HT-29 (cell line): Measurements from ENCODE around the gene MKNK1. TPM values are rescaled to one million over a fixed set of nuclear protein-coding genes. Genes with fewer than 3 reads are reported as not detected.
A peak's percentile ranks its signal among the peaks of the same experiment; 100 is the strongest.
"Not testable (repeated sequence)": the region's sequence is repeated elsewhere in the genome, so short reads cannot be mapped to it uniquely, and the experiment has no call there.

Experiments
- DNase-seq: peaks from one replicate; pipeline ENCODE4 v3.0.0-alpha.2; 2015; ENCODE audit warnings: low spot score
- total RNA-seq: library from RNA; depleted of rRNA; stranded (reverse); fragments of >200 nt; shearing (Covaris generic); gene quantifications from 2 replicates; pipeline ENCODE4 v1.2.3, GENCODE V29; 2014; rRNA removed

Gene MKNK1
- 13.5 and 16.1 TPM in 2 replicates for total RNA-seq

DNA sequence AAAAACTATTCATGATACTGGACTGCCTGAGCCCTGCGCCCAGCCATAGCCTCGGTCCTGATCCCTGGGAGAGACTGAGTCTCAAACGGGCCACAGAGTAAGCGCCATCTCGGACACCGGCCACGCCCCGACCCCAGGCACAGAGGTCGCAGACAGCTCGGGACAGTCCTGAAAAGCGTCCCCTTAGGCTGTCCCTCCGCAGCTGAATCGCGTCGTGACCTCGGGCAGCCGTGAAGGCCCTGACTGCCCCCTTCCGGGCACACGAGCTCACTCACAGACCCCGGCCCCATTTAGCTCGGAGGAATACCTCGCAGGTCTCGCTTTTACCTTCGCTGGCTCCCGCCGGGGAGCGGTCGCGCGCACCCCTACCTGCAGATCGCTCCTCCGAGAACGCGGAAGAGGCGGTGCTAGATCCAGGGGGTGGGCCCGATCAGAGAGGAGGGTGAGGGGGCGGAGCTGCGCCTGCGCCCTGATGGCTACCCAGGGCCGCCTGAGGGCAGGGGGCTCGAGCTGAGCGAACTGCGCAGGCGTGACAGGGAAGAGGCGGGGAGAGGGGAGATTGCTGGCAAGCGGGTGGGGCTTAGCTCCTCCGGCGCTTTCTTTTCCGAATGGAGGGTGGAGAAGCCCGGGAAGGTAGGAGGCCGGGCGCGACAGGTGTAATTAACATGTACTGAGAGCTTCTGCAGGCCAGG, at the start of gene MKNK1:
Gene MKNK1, minus strand, starts transcription at position 411 of the 692 bp plus-strand sequence. CDS start 20,941 bp downstream, outside the sequence.
- DNase-seq = peak; percentile 97

DNA sequence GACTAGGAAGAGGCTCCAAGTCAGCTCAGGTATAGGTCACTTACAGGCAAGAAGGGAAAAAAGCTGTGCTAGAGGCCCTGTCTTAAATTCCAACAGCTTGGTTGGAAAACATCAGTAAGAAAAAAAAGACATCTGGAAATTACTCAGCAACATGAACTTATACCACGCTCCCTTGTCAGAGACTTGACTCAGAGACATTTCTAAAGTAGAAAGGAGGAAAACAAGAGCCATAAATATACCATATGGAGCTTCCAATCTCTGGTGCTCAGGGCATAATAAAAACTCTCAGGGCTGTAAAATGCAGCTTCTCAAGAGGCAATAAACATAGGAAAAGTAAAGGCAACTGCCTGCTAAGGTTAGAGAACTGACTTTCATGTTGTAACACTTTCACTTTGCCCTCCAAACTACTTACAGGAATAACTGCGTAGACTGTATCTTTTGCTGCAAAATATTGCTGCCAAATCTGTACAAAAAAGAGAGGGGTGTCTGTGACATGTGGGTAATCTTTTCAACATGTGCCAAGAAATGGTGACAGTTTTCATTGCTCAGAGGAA, 49.4 kb upstream of the MKNK1 start:
- no peak for DNase-seq

DNA sequence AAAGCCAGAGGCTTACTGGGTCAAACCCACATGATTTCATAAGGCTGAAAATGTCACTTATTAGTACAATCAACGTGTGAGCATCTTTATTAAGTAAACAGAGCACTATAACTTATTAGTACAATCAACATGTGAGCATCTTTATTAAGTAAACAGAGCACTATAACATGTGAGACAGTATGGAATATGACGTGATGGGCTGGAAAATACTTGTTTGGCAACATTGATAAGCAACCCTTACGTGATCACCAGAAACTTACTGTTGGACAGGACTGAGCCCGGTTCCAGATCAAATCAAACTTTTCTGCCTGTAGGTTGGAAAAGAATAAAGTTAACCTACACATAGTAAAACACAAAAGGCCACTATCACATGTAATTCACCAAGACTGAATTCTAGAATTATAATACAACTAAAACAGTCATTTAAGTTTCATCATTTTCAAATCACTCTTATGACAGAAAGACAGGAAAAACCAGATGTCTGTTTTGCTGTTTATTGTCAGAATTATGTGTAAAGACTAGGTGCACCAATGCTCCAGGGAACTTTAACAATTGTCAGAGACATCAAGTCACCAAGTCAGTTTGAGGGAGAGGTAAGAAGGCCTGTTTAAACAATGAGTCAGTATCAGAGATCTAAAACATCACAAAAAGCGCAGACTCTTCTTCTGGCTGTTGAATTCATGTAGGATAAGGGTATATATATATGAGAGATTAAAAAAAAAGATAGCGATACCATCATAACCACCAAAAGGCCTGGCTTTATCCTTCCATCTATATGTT, 48.4 kb upstream of the MKNK1 start:
- DNase-seq = no peak

DNA sequence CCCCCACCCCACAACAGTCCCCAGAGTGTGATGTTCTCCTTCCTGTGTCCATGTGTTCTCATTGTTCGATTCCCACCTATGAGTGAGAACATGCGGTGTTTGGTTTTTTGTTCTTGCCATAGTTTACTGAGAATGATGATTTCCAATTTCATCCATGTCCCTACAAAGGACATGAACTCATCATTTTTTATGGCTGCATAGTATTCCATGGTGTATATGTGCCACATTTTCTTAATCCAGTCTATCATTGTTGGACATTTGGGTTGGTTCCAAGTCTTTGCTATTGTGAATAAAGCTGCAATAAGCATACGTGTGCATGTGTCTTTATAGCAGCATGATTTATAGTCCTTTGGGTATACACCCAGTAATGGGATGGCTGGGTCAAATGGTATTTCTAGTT, 47.1 kb upstream of the MKNK1 start:
- not testable (repeated sequence) for DNase-seq

DNA sequence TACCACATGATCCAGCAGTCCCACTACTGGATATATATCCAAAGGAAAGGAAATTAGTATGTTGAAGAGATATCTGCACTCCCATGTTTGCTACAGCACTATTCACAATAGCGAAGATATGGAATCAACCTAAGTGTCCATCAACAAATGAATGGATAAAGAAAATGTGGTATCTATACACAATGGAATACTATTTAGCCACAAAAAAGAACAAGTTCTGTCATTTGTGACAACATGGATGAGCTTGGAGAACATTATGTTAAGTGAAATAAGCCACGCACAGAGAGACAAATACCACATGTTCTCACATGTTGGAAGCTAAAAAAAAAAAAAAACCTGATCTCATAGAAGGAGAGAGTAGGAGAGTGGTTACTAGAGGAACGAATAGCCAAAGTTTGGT, 46.4 kb upstream of the MKNK1 start:
- no peak for DNase-seq

DNA sequence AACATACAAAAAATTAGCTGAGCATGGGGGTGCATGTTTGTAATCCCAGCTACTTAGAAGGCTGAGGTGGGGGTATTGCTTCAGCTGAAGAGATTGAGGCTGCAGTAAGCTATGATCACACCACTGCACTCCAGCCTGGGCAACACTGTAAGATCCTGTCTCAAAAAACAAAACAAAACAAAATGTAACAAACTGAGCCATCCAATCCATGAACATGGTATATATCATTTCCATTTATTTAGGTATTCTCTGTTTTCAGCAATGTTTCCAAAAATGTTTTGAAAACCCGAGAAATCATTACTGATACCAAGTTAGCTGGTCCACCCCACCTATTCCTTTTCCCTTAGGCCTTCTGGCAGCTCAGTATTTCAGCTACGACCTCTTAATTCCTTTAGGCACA, 45.7 kb upstream of the MKNK1 start:
- DNase-seq = no peak

DNA sequence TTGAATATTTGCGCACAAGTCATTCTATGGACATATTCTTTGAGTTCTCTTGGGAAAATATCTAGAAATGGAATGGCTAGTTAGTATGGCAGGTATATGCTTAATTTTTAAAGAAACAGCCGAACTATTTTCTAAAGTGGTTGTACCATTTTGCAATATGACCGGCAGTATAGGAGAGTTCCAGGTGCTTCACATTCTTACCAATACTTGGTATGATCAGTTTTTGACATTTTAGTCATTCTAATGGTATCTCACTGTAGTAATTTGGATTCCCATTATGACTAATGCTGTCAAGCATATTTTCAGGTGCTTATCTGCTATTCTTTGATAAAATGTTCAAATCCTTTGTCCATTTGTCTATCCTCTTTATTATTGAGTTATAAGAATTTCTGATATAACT, 43.5 kb upstream of the MKNK1 start:
- no peak for DNase-seq

DNA sequence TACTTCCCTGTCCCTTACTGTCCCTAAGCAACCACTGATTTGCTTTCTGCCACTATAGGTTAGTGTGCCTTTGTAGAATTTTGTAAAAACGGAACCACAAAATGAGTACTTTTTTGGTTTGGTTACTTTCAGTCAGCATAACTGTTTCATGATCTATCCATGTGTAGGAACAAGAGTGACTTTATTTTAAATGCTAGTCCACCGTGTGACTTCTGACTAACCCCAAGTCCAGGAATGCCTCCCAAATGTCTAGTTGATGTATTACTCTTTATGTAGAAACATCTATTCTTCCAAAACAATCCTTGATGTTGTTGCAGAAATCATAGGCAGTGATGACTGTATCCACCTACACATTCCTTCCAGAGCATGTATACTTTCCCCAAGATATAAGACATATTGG, 42.8 kb upstream of the MKNK1 start:
- no peak for DNase-seq

DNA sequence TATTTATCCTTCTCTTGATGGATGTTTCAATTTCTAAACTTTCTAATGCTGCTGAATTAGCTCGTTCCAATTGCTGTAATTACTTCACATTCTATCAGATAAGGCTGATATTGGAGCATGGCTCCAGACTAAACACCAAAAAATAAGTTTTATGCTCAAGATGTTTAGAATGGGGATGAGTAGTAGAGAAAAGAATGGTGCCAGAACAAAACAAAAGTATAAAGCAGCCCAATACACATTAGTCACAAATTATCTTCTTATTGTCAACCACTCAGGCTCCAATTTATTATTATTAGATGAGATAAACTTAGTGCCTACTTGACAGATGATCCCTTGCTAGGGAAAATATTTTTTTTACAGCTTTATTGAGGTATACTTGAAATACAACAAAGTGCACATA, 42.3 kb upstream of the MKNK1 start:
- DNase-seq = no peak

DNA sequence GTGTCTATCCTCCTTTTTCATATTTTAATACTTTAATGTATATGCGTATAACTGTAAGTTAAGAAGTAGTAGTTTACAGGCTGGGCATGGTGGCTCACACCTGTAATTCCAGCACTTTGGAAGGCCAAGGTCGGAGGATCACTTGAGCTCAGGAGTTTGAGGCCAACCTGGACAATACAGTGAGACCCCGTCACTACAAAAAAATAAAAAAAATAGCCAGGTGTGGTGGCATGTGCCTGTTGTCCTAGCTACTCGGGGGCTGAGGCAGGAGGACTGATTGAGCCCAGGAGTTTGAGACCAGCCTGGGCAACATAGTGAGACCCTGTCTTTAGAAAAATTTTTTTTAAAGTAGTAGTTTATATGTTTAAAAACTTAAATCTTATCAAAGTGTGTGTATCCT, 41.7 kb upstream of the MKNK1 start:
- DNase-seq = no peak

DNA sequence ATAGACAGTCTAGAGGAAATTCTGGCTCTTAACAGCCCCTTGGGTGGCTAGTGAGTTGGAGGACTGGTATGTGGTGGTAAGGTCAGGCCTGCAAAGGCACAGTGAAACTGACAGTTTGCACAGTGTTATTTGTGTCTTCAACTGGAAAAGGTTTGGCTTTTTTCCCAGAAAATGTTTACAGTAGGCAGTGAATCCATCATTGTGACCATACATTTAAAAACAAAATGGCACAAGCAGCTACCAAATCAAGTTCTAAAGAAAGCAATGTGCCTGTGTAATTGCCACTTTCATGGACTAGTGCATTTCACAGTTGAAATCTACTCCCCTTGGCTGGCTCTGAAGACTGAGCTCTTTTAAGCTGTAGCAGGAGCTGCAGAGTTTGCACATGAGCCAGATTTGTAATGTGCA, 39.3 kb upstream of the MKNK1 start:
- DNase-seq = peak; percentile 56

DNA sequence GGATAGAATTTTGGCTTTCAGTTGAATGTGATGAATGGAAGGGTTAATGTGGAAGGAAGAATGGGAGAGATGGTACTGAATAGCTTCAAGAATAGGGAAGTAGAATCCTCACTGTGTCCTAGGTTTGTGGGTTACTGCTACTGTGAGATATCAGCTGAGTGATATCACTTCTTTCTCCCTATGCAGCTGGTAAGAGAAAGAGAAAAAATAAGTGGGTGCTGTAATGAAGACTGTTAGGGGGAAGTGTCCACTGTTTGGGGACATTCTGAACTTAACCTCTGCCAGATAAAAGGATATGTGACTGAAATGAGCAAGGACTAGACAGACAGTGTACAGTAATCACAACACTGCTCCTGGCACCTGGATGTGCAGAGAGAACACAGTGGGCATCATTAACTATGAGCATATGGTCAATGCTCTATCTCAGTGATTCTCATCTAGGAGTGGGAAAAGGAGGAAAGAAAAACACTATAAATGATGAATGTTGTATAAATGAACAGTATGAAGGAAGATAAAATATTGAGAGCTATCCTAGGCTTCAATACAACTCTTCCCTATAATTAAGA, 38.1 kb upstream of the MKNK1 start:
- DNase-seq = no peak

DNA sequence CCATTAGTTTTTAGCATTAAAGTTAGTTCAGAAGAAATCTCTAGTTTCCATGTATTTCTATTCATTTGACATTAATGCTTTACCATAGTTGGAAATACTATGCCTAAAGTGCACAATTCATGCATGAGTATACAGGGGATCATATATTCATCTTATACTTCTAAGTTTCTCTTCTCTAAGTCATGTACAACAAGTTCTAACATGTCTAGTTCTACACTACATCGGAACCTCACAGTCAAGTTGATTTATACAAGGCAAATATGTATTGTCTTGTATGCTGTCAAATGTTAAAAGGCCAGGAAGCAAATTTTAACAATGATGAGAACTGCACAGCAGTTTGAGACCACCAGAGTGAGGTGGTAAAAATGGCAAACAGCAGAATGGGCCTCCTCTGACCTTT, 35.5 kb upstream of the MKNK1 start:
- no peak for DNase-seq

DNA sequence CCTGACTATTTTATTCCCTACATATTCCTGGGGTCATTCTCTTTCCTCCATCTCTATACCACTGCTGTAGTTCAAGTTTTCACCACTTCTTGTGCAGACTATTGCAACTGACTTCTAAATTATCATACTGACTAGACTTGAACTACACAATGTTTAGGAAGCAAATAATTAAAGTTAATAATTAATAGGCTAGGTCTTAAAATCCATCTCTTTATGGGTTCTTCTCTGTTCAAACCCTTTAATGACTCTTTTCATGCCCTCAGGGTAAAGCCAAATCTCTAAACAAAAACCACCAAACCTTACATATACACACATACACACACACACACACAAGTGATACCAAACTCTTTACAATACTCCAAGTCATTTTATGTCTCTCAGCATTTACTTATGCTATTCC, 34.9 kb upstream of the MKNK1 start:
- peak; percentile 37 for DNase-seq

DNA sequence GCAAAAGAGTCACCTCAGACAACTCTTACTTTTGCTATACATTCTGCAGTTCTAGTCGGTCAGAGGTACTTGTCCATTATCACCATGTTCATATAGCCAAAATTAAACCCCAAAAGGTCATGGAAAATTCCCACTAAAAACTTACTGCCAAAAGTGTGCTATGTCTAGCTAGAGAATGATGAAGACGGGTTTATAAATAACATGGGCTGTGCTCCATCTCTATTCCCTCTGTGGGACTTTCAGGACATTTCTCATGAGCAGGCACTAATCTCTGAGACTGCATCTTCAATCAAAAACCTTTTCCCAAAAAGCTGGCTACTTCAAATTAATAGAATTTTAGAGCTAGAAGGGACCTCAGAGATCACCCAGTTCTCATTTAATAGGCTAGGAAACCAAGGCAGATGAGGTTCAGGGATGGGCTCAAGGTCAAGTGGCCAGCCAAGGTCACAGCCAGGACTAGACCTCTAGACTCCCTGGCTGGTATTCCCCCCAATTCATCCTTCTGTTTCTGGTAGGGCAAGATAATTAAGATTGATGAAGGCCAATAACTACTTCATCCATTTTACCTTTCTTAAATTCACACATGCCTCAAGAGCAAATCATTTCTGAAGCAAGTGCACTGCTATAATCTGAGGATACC, 33.5 kb upstream of the MKNK1 start:
- no peak for DNase-seq

DNA sequence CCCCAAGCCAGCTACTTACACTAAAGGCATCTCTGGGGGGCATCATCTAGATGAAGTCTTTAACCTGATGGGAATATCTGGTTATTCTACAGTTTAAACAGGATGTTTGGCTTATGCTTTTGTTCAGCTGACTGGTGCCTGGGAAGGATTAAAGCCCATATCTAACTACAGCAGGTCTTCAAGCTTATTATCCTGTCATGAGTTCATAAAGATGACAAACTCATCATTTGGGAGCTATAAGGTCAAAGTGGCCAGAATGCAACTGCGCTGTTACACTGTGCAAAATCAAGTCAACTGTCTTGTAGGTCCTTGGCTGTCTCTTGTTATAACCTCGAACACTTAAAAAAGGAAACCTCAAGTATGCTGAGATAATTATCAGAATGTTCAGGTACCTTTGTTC, 31.1 kb upstream of the MKNK1 start:
- DNase-seq = no peak

DNA sequence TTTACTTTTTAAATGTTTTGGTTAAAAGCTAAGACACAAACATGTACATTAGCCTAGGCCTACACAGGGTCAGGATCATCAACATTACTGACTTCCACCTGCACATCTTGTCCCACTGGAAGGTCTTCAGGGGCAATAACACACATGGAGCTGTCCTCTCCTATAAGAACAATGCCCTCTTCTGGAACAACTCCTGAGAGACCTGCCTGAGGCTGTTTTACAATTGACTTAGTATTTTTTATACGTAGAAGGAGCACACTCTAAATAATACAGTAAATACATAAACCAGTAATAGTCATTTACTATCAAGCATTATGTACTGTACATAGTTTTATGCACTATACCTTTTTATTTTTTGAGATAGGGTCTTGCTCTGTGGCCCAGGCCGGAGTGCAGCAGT, 26.7 kb upstream of the MKNK1 start:
- DNase-seq = peak; percentile 5

DNA sequence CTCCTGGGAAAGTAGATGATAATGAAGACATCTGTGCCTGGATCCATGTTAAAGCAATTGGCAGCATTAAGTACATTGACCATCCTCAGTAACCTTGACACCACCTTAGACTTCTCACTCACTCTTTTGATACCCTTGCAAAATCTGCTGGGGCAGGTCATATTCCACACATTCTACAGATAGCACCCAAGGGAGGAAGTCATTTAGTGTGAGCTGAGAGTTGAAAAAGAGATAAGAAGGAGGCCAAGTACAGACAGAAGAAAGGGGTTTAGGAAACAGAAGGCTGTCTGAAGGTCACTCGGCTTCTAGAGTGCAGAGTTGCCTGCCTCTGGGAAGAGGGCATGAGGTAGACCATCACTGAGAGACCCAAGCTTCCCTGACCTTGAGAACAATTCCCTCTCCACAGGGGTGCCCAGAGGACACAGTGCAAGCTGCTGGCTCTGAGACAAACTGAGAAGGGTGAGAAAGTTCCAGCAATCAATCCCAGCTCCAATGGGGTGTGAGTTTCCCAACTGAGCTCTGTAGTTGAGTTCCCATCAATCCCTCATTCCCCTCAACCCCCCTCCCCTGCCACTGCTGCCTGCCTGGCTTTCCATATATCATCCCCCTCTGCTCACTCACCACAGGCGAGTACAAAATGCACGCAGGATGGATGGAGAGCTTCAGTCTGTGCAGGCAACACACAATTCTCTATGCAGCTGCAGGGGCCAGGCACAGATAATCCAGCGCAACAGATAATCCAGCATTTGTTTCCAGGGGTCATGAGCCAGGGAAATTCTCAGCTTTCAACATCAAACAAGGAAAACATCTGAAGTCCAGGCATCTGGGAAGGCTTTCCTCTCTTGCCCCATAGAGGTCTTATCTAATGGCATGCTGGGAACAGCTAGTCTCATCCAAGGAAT, 19.9 kb upstream of the MKNK1 start:
- DNase-seq = no peak

DNA sequence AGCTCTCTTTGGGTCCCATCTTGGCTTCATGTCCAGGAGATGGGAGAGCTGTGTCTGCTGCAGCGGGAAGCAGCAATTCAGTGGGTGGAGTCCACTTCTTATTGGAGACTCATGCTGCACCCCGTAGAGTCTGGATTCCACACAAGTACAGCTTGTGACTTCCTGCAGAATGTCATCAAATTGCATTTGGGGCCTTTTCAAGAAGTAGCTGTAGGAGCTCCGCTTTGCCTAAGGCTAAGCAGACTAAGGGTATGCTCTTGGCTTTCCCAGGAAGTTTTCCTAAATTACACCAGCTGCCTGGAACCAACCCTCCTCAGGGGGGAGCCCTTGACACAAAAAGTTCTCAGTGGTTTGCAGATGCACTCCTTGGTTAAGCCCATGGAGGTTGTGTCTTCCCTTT, 18.3 kb upstream of the MKNK1 start:
- peak; percentile 65 for DNase-seq

DNA sequence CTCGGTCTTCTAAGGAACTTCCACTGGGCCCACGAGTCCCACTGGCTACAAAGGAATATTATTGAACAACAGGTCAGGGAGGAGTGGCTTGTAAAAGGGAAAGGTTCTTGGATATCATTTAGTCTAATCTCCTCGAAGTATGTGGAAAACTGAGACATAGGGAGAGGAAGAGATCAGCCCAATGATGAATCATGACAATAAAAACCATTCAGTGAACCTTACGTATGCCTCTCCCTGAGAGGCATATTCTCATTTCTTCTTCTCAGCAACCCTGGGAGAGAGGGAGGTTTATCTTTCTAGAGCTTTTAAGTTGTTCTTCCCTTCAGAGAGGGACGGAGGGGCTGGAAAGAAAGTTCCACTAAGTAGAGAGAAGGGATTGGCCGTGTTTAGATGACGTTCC, 17.9 kb upstream of the MKNK1 start:
- DNase-seq = no peak

DNA sequence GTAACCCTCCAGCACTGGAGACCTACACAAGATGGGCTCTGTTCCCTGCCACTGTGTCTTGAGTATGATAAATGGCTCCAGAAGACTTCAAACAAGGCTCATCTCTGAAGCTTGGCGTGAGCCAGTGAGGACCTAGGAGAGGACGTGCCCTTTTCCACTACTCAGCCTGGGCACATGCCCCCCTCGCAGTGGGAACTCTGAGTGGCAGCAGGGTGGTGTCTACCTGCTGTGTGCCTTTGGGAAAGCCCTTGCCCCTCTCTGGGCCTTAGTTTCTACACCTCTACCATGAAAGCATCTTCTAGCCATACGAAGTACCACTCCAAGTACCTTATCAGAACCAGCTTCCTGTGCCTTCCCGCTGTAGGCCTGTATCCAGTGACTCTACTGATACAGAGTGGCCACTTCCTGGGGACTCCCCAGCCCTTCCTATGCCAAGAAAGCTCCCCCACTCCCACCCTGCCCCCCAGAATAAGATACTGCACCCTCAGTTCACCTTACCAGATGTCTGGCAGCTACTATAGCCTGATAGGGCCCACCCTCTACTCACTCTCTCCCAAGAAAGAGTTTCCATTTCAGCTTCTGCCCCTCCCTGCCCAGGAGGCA, 15.7 kb upstream of the MKNK1 start:
- no peak for DNase-seq
